Measurements from ENCODE around the gene MYO18B.

MYO18B gene

GRCh38 chr22:25712661-25713400 is 29.2 kb upstream of the MYO18B start:
- DNase-seq, result no peak

- no peak for DNase-seq
Observed at GRCh38 chr22:25714070-25714469, 27.9 kb upstream of the MYO18B start.

GRCh38 chr22:25714739-25715138 is 27.2 kb upstream of the MYO18B start:
- DNase-seq, result no peak

- DNase-seq, result no peak
Observed at GRCh38 chr22:25716637-25717036, 25.4 kb upstream of the MYO18B start.

GRCh38 chr22:25718135-25718840 is 23.7 kb upstream of the MYO18B start:
- DNase-seq, result no peak

GRCh38 chr22:25722223-25722622 is 19.8 kb upstream of the MYO18B start:
- no peak for DNase-seq

GRCh38 chr22:25722626-25723025 is 19.4 kb upstream of the MYO18B start:
- DNase-seq, result no peak

GRCh38 chr22:25726241-25726640 is 15.7 kb upstream of the MYO18B start:
- DNase-seq, result no peak

- DNase-seq, result no peak
Observed at GRCh38 chr22:25728071-25728470, 13.9 kb upstream of the MYO18B start.

- no peak for DNase-seq
Observed at GRCh38 chr22:25729016-25729995, 12.7 kb upstream of the MYO18B start.

- no peak for DNase-seq
Observed at GRCh38 chr22:25735650-25736049, 6.3 kb upstream of the MYO18B start.

GRCh38 chr22:25736378-25737011 is 5.5 kb upstream of the MYO18B start:
- DNase-seq, result no peak

- DNase-seq, result no peak
Observed at GRCh38 chr22:25739659-25740344, 2.2 kb upstream of the MYO18B start.

GRCh38 chr22:25742918-25743708 is 1.1 kb downstream of the MYO18B start:
- no peak for DNase-seq

GRCh38 chr22:25744694-25745093 is 2.7 kb downstream of the MYO18B start:
- no peak for DNase-seq

GRCh38 chr22:25745341-25746011 is 3.5 kb downstream of the MYO18B start:
- no peak for DNase-seq

- DNase-seq, result no peak
Observed at GRCh38 chr22:25746012-25746373, 4.0 kb downstream of the MYO18B start.

GRCh38 chr22:25747245-25747944 is 5.4 kb downstream of the MYO18B start:
- no peak for DNase-seq

GRCh38 chr22:25748140-25748539 is 6.2 kb downstream of the MYO18B start:
- no peak for DNase-seq

GRCh38 chr22:25748704-25749103 is 6.7 kb downstream of the MYO18B start:
- DNase-seq, result no peak
